8988T (cell line): Measurements from ENCODE around the gene C3orf20.
"Not testable (repeated sequence)": the region's sequence is repeated elsewhere in the genome, so short reads cannot be mapped to it uniquely, and the experiment has no call there.

Source experiments
- DNase-seq: peaks from one replicate; pipeline ENCODE4 v3.0.0; 2011

C3orf20 gene

GRCh38 chr3:14651440-14652251 is 23.3 kb upstream of the C3orf20 start, which contains the start of gene CCDC174:
TSS of gene CCDC174 (plus strand) at chr3:14651762. CDS start at chr3:14651837, 75 bp downstream.
- DNase-seq, result peak; percentile 71

- DNase-seq, result not testable (repeated sequence)
These were observed 22.5 kb upstream of the C3orf20 start for GRCh38 chr3:14652360-14652907.

DNA sequence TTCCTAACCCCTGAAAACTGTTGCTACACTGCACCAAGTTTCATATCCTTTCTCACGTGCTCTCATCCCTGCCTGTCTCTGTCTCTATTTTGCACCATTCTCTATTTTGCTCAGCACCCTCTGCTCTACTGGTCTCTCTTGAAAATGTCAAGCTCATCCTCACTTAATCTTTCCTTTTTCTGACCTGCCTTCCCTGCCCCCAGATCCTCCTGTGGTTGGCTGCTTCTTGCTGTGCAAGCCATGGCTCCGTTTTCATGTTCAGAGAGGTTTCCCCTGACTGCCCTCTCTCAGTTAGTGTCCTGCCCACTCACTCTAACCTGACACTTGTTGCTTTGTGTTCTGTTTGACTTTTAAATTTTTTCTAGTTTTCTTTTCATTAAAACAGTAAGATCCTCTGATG is 17.4 kb upstream of the C3orf20 start:
- no peak for DNase-seq

GRCh38 chr3:14658978-14659377 is 16.0 kb upstream of the C3orf20 start:
- DNase-seq, result no peak

DNA sequence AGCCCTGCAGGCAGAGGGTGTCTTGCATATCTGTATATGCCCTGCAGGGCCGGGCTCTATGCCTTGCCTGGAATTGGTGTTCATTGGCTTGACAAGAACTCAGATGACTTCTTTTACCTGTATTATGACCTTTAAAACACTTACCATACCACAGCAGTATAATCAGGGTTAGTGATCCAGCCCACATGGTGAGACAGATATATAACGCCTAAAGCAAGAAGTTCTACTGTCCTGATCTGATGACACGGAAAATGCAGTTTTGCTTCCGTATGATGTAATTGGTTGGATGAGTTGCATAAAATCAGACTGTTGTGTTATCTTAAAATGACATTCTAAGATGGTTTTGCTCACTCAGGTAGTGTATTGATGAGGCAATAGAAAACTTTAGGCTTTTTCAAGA is 14.0 kb upstream of the C3orf20 start:
- DNase-seq, result no peak

DNA sequence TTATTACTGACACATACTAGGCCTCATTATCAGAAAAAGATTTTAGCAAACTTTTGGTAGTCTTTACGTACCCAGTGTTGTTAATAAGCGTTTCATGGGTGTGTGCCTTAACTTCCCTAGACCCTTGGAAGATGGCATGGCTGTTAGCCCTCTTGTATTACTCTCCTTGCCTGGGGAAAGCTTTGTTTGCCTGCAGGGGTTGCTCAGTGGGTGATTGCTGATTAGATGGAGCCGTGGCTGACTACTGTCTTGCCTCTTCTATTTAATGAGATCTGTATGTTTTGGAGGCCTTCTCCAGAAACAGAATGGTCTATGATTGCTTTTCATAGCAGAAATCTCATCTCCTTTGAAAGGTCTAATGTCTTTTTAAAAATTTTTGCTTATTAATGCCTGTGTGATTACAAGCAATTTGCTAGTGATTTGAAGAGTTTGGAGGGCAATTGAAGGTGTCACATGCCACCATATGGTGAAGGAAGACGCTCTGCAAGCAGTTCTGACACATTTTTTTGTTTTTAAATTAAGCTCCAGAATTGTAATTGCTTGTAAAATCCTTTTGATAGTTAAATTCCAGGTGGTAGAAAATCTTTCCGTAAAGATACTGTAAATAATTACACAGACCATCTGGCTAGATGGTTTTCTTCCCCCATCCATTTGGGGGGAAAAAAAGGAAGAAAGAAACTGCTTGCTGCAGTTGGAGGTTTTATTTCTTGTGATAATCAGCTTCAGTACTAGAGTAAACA is 11.4 kb upstream of the C3orf20 start:
- DNase-seq, result no peak

DNA sequence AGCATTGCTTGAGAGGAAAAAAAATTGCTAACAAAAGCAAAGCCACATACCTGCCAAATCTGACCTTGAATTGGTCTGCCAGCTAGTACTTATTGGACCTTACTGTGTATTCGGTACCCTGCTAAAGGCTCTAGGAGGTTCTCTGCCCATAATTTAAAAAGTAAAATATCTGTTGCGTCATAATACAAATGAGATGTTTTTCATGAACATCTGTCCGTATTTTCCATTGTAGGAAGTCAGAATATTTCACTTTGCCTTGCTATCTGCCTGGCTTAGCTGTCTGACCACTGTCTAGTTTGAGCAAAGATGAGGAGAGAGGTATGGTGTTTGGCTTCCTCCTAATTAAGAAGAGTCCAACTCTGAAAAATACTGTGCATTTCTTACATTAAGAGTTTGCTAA is 10.8 kb upstream of the C3orf20 start:
- no peak for DNase-seq

- DNase-seq, result no peak
These were observed 2.4 kb upstream of the C3orf20 start for GRCh38 chr3:14672588-14672987.

DNA sequence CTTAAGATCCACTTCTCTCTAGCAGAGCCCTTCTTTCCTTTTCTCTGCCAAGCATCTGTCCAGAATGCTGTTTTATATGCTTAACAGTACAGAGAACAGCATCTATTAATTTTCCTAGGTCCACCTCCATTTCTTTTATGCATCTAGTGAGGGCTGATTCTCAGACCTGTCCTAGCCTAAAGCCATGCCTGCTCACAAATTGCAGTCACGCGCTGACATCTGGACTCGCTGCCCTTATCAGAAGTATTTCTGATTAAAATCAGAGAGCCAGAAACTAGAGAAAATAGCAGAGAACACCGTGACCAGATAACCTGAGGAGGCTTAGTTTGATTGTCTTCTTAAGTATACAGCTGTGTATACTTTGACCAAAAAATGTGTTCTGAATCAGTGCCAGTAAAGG is 1.9 kb downstream of the C3orf20 start:
- DNase-seq, result no peak

DNA sequence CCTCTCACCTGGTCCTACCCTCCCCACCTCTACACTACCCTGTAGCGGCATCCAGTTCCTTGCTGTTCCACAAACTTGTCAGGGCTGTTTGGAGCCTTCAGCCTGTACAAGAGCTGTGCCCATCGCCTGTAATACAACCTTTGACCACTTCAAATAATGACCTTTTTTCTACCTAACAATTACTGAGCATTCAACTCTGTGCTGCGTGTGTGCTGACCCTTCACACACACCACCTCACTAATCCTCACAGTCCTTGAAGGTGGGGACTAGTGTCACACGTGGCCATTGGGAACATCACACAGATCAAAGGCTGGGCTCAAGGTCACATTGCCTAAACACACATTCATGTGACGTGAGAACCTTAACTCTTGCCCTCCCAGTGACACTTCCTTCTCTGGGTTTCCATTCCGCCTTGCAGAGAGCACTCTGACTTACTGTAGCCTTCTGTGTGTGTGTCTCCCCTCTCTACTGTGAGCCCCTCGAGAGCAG is 3.1 kb downstream of the C3orf20 start:
- DNase-seq, result no peak

GRCh38 chr3:14680115-14680514 is 5.2 kb downstream of the C3orf20 start:
- DNase-seq, result no peak

GRCh38 chr3:14680716-14681115 is 5.8 kb downstream of the C3orf20 start:
- no peak for DNase-seq

- no peak for DNase-seq
These were observed 9.5 kb downstream of the C3orf20 start for GRCh38 chr3:14684447-14684846.

GRCh38 chr3:14685179-14685578 is 10.2 kb downstream of the C3orf20 start:
- DNase-seq, result no peak

GRCh38 chr3:14687360-14687759 is 12.4 kb downstream of the C3orf20 start:
- no peak for DNase-seq

- DNase-seq, result no peak
These were observed 13.6 kb downstream of the C3orf20 start for GRCh38 chr3:14688525-14688924.

DNA sequence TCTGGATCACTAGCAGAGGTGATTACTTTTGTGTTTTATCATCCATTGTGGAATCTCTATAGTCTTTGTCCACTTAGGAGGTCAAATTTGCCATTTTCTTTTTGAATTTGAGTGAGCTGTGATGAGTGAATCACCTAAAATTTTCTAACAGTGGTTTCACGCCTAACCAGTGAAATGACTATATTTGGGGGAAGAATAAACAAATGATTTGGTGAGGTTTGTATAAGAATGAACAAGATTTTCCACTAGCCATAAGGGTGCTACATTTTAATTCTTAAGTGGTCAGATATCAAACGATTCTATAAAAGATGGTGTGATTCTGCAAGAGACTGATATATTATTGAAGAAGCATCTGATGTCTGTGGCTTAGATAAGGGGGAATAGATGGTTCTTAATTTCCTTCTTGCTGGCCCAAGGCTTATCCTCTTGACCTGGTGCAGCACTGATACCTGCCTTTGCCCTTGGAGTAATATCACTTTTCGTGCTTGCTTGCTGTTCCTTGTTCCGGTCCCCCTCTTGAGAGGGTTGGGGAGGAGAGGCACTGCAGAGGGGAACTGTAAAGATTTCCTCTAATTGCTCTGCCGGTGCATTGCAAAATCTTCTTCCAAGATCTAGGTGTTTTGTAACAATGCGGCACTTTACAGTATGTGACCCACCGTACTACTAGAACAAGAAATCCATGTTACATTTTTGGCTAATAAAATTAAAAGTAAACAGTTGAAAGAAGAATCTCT is 14.5 kb downstream of the C3orf20 start:
- no peak for DNase-seq

- DNase-seq, result no peak
These were observed 16.3 kb downstream of the C3orf20 start for GRCh38 chr3:14691239-14691638.

DNA sequence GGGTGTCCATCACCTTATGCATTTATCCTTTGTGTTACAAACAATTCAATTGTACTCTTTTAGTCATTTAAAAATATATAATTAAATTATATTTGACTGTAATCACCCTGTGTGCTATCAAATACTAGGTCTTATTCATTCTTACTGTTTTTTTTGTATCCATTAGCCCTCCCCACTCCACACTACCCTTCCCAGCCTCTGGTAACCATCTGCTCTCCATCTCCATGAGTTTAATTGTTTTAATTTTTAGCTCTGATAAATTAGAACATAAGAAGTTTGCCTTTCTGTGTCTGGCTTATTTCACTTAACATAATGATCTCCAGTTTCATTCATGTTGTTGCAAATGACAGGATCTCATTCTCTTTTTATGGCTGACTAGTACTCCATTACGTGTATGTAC is 16.8 kb downstream of the C3orf20 start:
- no peak for DNase-seq

DNA sequence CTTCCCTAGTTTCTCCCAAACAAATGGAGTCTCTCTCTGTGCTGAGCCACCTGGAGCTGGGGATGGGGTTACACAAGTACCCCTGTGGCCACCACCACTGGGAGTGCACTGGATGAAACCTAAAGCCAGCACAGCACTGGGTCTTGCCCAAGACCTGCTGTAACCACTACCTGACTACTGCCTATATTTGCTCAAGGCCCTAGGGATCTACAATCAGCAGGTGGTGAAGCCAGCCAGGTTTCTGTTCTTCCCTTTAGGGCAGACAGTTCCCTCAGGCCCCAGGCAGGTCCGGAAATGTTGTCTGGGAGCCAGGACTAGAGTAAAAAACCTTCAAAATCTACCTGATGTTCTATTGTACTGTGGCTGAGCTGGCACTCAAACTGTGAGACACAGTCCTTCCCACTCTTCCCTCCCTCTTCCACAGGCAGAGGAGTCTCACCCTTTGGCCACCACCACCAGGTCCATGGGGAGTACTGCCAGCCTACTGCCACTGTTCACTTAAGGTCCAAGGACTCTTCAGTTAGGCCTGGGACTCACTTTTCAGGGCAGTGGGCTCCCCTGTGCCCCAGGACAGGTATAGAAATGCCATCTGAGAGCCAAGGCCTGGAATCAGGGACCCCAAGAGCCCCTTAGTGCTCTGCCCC is 23.8 kb downstream of the C3orf20 start:
- DNase-seq, result no peak

DNA sequence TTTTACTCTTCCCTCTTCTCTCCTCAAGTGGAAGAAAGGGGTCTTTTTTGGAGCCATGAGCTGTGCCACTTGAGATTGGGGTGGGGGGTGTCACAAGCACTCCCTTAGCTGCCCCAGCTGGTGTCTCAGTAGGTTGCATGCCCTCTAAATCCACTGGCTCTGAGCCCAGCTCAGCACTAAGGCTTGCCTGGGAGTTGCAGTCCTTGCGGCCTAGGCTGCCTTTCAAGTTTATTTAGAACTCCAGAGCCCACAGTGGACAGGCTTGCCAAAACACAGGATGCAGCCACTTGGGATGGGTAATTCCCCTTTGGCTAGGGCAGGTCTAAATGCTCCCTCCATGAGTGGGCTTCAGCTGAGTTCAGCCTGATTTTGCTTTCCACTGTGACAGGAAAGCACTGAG is 24.7 kb downstream of the C3orf20 start:
- no peak for DNase-seq

DNA sequence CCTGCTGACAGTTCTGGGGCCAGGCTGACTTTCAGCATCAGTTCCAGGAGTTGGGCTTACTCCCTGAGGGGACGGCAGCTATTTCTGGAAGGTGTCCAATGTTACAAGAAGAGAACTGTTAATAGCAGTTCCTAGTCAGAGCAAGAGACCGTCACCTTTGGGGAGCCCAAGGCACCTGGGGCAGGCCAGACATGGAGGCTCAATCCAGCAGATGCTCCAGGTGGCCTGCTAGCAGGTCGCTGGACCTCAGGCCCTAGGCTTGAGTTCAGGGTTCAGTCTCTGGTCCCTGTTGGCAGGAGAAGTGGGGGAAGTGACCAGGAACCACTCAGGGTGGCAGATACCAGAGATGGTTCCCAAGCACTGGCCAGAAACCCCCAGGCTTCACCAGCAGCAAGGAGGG is 25.9 kb downstream of the C3orf20 start:
- no peak for DNase-seq

DNA sequence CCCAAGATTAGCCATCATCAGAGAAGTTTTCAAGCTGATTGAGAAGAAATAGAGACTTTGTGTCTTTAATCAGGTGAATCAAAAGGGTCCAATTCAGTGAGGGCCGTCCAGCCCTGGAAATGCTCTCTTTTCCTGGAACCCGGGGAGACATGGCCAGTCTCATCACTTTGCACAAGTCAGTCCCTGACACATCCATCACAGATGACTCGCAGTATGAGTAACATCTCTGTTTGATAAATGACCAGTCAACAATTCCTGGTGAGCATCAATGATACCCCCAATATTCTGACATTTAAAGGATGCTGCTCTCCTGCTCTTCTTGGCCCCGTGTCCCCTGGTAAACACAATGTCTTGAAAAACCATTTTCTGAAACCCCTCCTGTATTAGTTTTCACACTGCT is 26.7 kb downstream of the C3orf20 start:
- no peak for DNase-seq
